Measurements from ENCODE around the gene ITGB3BP.

GRCh38 chr1:63405021-63405420 is 118.0 kb downstream of the ITGB3BP start:
- TF ChIP-seq ZFX (IDR thresholded peaks at IDR 0.05) (no peak), CTCF (IDR thresholded peaks at IDR 0.05 in 2 of 3, conservative IDR thresholded peaks at IDR 0.05 in 1 of 3; ENCODE audit: borderline replicate concordance in 1 of 3, insufficient read depth in 1 of 3, low read depth in 2 of 3, low read length in 2 of 3) (no peak), EZH2phosphoT487 (IDR thresholded peaks at IDR 0.05; ENCODE audit: borderline replicate concordance) (no peak), POLR2A (IDR thresholded peaks at IDR 0.05; ENCODE audit: borderline replicate concordance, extremely low read depth, insufficient read depth, insufficient read length) (no peak), POLR2AphosphoS5 (IDR thresholded peaks at IDR 0.05; ENCODE audit: low read depth, low read length) (no peak), REST (IDR thresholded peaks at IDR 0.05; ENCODE audit: low read depth) (no peak), ZNF274 (IDR thresholded peaks at IDR 0.05; ENCODE audit: low read depth, low read length) (no peak), ELF1 (IDR thresholded peaks at IDR 0.05; ENCODE audit: borderline replicate concordance, low read depth) (no peak), EZH2 (IDR thresholded peaks at IDR 0.05) (no peak), MAX (IDR thresholded peaks at IDR 0.05) (no peak), CEBPB (IDR thresholded peaks at IDR 0.05; ENCODE audit: low read depth) (no peak), FOSL1 (IDR thresholded peaks at IDR 0.05; ENCODE audit: low read depth) (no peak), RAD21 (IDR thresholded peaks at IDR 0.05; ENCODE audit: low read depth) (no peak)

Measured in HCT116 (cell line).